NT2/D1 (cell line): ENCODE results near the gene SLC4A11.

Experiments
- DNase-seq: peaks from one replicate; pipeline ENCODE4 v3.0.0-alpha.2; 2011; ENCODE audit warnings: low read depth, low spot score
- H3K27me3 ChIP-seq: 2 replicates; pipeline ENCODE4 v1.6.0; 2011; ENCODE audit warnings: mild to moderate bottlenecking; ENCODE audit not compliant: insufficient read length, insufficient read depth
- H3K36me3 ChIP-seq: 2 replicates; pipeline ENCODE4 v1.6.1; 2011; ENCODE audit warnings: mild to moderate bottlenecking, low read length, mixed read lengths; ENCODE audit not compliant: insufficient read depth, insufficient read length
- H3K4me1 ChIP-seq: 2 replicates; pipeline ENCODE4 v1.5.1; 2011; ENCODE audit not compliant: insufficient read depth, insufficient read length
- H3K4me3 ChIP-seq: 2 replicates; pipeline ENCODE4 v1.5.1; 2011; ENCODE audit warnings: low read depth; ENCODE audit not compliant: insufficient read length
- H3K9ac ChIP-seq: 2 replicates; pipeline ENCODE4 v1.6.0; 2011; ENCODE audit warnings: low read depth; ENCODE audit not compliant: insufficient read length
- H3K9me3 ChIP-seq: 2 replicates; pipeline ENCODE4 v1.5.1; 2011; ENCODE audit warnings: mild to moderate bottlenecking, low read length; ENCODE audit not compliant: insufficient read depth
- SUZ12 ChIP-seq: IDR thresholded peaks from 2 replicates; pipeline ENCODE4 v1.6.1; 2011; ENCODE audit not compliant: insufficient read length, insufficient read depth; ENCODE audit errors: extremely low read depth
- YY1 ChIP-seq: IDR thresholded peaks from 2 replicates; pipeline ENCODE4 v1.6.1; 2011; ENCODE audit not compliant: insufficient read length, insufficient read depth
- ZNF274 ChIP-seq: IDR thresholded peaks from 2 replicates; pipeline ENCODE4 v1.6.1; 2011; ENCODE audit warnings: mild to moderate bottlenecking, low read depth, low read length

SLC4A11 gene

GRCh38 chr20:3255728-3256127 is 16.7 kb upstream of the SLC4A11 start:
- H3K27me3 ChIP-seq = no peaks in the 10 kb centered on the region
- no peaks in the 10 kb centered on the region for H3K9me3 ChIP-seq
- H3K36me3 ChIP-seq = peaks cover 42% of the 10 kb centered on the region
- TF ChIP-seq SUZ12 = no peak
- no peak for TF ChIP-seq YY1
- no peak for TF ChIP-seq ZNF274
- no peak overlapping the region for H3K9ac ChIP-seq
- DNase-seq = no peak
- no peak overlapping the region for H3K4me3 ChIP-seq
- no peaks in the 10 kb centered on the region for H3K4me1 ChIP-seq

- Histone ChIP-seq H3K36me3 (peaks cover 26% of the 10 kb centered on the region), H3K9ac (no peak overlapping the region), H3K4me1 (peaks cover 8% of the 10 kb centered on the region), H3K27me3 (peaks cover 26% of the 10 kb centered on the region), H3K9me3 (no peaks in the 10 kb centered on the region), H3K4me3 (no peak overlapping the region)
- no peak for DNase-seq
- TF ChIP-seq ZNF274 = no peak
Observed at GRCh38 chr20:3251806-3252205, 12.8 kb upstream of the SLC4A11 start.

- H3K36me3 ChIP-seq = peaks cover 15% of the 10 kb centered on the region
Observed at GRCh38 chr20:3250091-3250504, 11.1 kb upstream of the SLC4A11 start.

GRCh38 chr20:3248993-3249347 is 10.0 kb upstream of the SLC4A11 start:
- peaks cover 8% of the 10 kb centered on the region for H3K4me1 ChIP-seq
- peak overlapping the region; percentile 67 for H3K9ac ChIP-seq
- H3K27me3 ChIP-seq = peaks cover 26% of the 10 kb centered on the region
- peaks cover 6% of the 10 kb centered on the region for H3K36me3 ChIP-seq
- H3K9me3 ChIP-seq = no peaks in the 10 kb centered on the region
- TF ChIP-seq YY1 (no peak), SUZ12 (no peak), ZNF274 (no peak)
- DNase-seq = no peak
- peak overlapping the region; percentile 37 for H3K4me3 ChIP-seq

More at GRCh38 chr20:3250091-3250504, 11.1 kb upstream of the SLC4A11 start:
- TF ChIP-seq ZNF274 = no peak
- TF ChIP-seq YY1 = no peak
- no peak for TF ChIP-seq SUZ12
- H3K4me1 ChIP-seq = peaks cover 8% of the 10 kb centered on the region
- DNase-seq = peak; percentile 55
- no peak overlapping the region for H3K4me3 ChIP-seq
- H3K27me3 ChIP-seq = peaks cover 26% of the 10 kb centered on the region
- H3K9me3 ChIP-seq = no peaks in the 10 kb centered on the region
- H3K9ac ChIP-seq = no peak overlapping the region

- Histone ChIP-seq H3K9ac (peak overlapping the region; percentile 67), H3K27me3 (peaks cover 26% of the 10 kb centered on the region)
- no peak for TF ChIP-seq YY1
Observed at GRCh38 chr20:3248167-3248992, 9.4 kb upstream of the SLC4A11 start.

GRCh38 chr20:3247638-3248037 is 8.6 kb upstream of the SLC4A11 start:
- Histone ChIP-seq H3K36me3 (peaks cover 3% of the 10 kb centered on the region), H3K9ac (no peak overlapping the region), H3K9me3 (no peaks in the 10 kb centered on the region), H3K27me3 (peaks cover 26% of the 10 kb centered on the region), H3K4me3 (no peak overlapping the region), H3K4me1 (peaks cover 8% of the 10 kb centered on the region)
- TF ChIP-seq YY1 = no peak
- TF ChIP-seq SUZ12 = no peak
- no peak for TF ChIP-seq ZNF274
- no peak for DNase-seq

More at GRCh38 chr20:3248167-3248992, 9.4 kb upstream of the SLC4A11 start:
- peak overlapping the region; percentile 37 for H3K4me3 ChIP-seq
- H3K36me3 ChIP-seq = peaks cover 3% of the 10 kb centered on the region
- H3K9me3 ChIP-seq = no peaks in the 10 kb centered on the region
- peaks cover 8% of the 10 kb centered on the region for H3K4me1 ChIP-seq
- DNase-seq = peak; percentile 47

- Histone ChIP-seq H3K4me3 (no peak overlapping the region), H3K9ac (no peak overlapping the region), H3K36me3 (no peaks in the 10 kb centered on the region), H3K4me1 (peaks cover 8% of the 10 kb centered on the region), H3K9me3 (no peaks in the 10 kb centered on the region), H3K27me3 (peaks cover 26% of the 10 kb centered on the region)
- TF ChIP-seq ZNF274 (no peak), SUZ12 (no peak), YY1 (no peak)
- DNase-seq = no peak
Observed at GRCh38 chr20:3246682-3247081, 7.7 kb upstream of the SLC4A11 start.
